HG03432 (cell line): ENCODE data around the gene SIGLEC5.
"Not testable (repeated sequence)": the region's sequence is repeated elsewhere in the genome, so short reads cannot be mapped to it uniquely, and the experiment has no call there.

Experiments
- ATAC-seq: cut with Tn5 transposase; IDR thresholded peaks from one replicate; pipeline ENCODE4 v1.9.1; 2021; ENCODE audit warnings: mild to moderate bottlenecking, moderate library complexity; ENCODE audit not compliant: unreplicated experiment

Gene SIGLEC5, protein sequence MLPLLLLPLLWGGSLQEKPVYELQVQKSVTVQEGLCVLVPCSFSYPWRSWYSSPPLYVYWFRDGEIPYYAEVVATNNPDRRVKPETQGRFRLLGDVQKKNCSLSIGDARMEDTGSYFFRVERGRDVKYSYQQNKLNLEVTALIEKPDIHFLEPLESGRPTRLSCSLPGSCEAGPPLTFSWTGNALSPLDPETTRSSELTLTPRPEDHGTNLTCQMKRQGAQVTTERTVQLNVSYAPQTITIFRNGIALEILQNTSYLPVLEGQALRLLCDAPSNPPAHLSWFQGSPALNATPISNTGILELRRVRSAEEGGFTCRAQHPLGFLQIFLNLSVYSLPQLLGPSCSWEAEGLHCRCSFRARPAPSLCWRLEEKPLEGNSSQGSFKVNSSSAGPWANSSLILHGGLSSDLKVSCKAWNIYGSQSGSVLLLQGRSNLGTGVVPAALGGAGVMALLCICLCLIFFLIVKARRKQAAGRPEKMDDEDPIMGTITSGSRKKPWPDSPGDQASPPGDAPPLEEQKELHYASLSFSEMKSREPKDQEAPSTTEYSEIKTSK

DNA sequence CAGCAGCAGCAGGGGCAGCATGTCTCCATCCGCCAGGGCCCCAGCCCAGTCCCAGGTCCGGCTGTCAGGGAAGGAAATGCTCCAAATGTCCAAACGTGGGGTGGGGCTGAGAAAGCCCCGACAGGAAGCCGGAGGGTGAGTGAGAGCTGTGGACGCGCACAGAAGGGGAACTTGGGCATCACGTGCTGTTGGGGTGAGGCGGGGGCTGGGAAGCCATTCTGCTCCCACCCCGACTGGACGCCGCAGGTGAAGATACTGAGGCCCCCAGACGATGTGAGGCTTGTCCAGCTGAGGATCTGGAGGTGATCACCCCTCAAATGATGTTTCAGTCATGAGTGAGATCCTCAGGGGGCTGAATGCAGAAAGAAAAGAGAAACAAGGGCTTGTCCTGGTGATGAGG lies at the start of gene SIGLEC5:
SIGLEC5 (minus strand) TSS at position 87 of the 400 bp plus-strand sequence; CDS start at position 21, 66 bp downstream.
- ATAC-seq = not testable (repeated sequence)

DNA sequence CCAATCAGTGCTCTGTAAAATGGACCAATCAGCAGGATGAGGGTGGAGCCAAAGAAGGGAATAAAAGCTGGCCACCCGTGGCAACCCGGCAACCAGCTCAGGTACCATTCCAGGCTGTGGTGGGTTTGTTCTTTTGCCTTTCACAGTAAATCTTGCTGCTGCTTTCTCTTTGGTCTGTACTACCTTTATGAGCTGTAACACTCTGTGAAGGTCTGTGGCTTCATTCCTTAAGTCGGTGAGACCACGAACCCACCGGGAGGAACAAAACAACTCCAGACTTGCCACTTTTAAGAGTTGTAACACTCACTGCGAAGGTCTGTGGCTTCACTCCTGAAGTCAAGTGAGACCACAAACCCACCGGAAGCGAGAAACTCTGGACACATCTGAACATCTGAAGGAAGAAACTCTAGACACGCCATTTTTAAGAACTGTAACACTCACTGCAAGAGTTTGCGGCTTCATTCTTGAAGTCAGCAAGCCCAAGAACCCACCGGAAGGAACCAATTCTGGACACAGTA lies 46.4 kb upstream of the SIGLEC5 start:
- ATAC-seq = no peak

DNA sequence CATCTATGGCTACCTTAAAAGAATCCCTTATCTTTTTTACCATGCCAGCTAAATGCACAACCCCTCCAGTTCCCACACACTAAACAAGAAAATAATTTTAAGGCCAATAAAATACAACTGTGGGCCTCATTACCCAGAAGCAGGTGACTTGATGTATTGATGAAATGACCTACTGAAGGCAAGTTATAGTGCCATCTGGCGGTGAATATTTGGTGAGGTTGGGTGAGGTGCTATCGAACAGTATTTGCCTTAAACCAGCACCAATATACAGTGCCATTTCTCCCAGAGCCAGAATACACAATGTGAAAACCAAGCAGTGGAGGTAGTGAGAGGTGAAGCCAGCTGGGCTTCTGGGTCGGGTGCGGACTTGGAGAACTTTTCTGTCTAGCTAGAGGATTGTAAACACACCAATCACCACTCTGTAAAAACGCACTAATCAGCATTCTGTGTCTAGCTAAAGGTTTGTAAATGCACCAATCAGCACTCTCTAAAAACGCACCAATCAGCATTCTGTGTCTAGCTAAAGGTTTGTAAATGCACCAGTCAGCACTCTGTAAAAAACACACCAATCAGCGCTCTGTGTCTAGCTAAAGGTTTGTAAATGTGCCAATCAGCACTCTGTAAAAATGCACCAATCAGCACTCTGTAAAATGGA lies 45.8 kb upstream of the SIGLEC5 start:
- ATAC-seq = not testable (repeated sequence)

DNA sequence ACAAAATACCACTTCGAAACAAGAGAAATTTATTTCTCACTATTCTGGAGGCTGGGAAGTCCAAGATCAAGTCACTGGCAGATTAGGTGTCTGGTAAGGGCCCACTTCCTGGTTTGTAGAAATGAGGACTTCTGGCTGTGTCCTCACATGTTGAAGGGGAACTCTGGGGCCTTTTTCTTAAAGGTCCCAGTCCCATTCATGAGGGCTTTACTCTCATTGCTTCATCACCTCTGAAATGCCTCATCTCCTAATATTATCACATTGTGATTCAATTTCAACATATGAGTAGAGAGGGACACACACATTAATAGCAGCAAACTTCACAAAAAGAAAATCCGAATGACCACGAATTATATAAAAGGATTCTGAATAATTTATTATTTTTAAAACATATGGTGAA lies 38.0 kb upstream of the SIGLEC5 start:
- no peak for ATAC-seq

DNA sequence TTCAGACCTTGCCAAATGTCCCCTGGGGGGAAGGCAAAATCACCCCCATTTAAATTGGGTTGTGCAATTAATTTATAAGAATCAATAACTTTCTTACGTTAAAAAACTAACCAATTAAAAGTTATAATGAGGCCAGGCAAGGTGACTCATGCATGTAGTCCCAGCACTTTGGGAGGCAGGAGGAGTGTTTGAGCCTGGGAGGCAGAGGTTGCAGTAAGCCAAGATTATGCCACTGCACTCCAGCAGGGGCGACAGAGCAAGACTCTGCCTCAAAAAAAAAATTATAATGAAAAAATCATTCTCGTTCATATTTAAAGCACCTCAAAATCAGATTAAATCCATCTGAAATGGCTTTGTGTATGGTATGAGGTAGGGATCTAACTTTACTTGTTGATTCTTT lies 34.8 kb upstream of the SIGLEC5 start:
- ATAC-seq = no peak

DNA sequence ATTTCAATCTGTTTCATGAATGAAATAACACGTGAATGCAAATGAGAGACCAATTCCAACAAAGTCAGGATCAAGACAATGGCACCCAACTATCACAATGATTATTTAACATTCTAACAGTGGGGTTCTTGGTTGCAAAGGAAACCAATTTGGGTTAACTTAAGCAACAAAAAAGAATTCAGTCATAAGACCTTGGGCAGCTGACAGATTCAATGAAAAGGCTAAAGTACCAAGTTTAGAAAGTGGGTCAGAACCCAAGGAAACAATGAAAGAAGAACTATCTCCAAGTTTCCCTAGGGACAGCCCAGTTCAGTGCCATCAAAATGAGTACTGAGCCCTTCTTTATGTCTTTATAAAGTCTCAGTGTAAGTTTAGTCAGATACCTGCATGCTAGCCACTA lies 33.9 kb upstream of the SIGLEC5 start:
- no peak for ATAC-seq

DNA sequence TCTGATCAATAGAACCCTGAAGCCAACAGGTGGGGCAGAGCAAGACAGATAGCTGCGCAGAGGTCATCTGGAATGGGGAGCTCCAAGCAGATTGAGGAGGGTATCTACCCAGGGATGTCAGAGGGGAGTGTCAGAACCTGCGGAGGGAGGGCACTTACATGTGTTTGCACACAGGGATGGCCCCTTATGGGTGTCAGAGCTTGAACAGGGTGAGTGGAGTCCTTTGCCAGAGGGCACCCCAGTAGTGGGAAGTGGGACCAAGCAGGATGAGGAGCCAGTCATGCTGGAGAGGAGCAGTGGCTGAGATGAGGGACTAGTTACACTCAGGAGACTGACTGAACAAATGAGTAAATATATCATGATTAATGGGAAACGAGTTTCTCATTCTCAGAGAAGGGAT lies 33.4 kb upstream of the SIGLEC5 start:
- ATAC-seq = no peak

DNA sequence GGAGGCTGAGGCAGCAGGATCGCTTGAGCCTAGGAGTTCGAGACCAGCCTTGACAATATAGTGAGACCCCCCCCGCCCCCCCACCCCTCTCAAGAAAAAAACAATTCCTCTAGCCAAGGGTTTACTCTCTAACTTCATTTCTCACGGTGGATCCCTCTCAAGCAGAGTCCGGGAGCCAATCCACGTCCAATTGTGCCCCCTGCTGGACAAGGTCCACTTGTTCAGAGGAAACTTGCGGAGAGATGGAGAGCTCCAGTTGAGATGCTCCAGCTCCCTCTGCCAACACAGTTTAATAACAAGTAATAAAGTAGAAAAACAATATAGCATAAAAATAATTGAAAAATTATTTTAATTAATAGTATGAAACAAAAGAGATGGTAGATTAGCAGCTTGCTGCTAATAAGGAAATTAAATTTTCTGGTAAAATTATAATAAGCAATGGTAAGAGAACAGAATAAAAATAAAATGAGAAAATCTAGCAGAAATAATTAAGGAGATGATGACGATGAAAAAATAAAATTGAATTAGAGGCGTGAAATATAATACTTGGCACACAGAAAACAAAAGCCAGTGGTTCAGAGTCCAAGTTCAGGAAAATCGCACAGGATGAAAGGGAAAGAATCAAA lies 30.9 kb upstream of the SIGLEC5 start:
- ATAC-seq = no peak

DNA sequence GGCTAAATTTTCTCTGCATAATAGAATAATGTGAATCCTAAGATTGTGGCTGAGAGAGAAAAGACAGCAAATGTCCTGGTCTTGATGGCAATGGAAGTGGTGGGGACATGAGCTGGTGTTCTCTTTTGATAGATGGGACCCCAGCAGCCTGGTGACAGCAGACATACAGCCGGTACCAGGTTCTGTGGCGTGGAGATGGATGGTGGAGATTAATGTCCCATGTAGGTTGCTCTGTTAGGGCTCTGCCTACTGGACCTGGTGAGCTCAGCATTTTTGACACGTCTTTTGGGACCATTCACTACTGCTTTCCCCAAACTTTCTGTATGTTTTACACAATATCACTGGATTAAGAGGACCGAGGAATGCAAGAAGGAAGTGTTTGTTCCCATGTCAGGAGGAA lies 24.6 kb upstream of the SIGLEC5 start:
- no peak for ATAC-seq

DNA sequence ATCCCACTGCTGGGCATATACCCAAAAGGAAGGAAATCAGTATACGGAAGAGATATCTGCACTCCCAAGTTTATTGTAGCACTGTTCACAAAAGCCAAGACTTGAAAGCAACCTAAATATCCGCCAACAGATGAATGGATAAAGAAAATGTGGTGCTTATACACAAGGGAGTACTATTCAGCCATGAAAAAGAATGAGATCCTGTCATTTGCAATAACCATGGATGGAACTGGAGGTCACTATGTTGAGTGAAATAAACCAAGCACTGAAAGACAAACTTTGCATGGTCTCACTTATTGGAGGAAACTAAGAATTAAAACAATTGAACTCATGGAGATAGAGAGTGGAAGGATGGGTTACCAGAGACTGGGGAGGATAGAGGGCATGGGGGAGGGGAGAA lies 23.0 kb upstream of the SIGLEC5 start:
- ATAC-seq = no peak

DNA sequence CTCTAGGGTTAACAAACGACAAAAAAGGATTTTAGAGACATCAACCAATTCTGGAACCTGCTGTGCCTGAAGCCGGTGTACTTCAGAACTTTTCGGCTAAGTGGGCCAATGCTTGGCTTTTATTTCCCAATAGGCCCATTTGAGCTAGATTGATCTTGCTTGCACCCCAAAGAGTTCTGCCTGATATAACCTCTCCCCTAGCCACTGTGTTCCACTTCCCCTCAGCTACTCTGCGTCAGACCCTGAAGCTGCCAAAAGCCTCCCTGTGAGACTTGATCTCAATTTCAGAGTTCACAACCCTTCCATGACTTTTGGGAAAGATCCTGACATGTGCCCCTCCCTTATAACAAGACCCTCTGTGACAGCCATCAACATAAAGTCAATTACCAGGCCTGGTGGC lies 22.1 kb upstream of the SIGLEC5 start:
- ATAC-seq = no peak

DNA sequence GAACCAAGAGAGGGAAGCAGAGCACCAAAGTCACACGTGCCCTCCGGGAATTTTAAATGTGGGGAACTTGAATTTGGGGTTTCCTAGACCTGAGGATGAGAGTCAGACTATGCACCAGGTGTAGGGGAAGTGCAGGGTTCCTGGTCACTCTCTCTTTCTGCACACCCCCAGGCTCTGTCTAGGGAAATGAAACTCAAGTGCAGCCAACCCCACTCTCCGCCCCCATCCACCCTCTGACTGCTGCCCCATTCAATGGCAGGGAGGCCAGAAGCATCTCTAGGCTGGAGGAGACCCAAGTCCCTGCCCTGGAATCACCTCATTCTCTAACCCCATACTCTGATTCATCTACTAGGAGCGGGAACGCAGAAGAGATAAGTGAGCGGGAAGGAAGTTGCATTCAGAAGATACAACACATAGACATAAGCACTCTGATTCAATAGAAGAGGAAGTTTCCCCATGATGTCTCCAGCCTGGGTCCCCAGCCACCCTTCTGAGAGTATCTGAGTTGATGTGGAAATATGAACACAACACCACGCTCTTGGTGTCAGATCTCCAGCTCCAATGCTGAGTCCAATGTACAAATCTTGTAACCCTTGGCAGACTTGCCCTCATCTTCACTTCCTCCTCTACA lies 21.1 kb upstream of the SIGLEC5 start:
- no peak for ATAC-seq

DNA sequence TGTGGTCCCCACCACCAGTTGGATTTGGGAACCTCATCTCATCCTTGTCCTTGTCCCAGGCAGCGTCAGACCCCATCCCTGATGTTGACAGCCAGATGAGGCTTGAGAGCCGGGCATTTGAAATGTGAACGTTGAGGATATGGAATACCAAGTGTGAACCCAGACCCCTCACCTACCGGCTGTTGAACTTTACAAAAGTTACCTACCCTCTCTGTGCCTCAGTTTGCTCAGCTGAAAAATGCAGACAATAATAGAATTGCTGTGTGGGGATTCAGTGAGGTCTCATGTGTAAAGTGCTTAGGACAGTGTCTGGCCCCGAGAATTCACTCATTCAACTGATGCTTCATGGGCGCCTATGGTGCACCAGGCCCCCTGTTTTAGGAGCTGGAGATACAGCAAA lies 17.1 kb upstream of the SIGLEC5 start:
- no peak for ATAC-seq

DNA sequence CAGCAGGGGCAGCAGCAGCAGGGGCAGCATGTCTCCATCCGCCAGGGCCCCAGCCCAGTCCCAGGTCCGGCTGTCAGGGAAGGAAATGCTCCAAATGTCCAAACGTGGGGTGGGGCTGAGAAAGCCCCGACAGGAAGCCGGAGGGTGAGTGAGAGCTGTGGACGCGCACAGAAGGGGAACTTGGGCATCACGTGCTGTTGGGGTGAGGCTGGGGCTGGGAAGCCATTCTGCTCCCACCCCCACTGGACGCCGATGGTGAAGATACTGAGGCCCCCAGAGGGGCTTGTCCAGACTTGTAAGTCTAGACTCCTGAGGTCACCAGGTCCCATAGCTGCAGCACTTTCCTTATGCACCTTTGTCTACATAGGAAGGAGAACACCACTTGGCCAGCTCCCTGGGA lies 16.5 kb upstream of the SIGLEC5 start, which contains the start of gene SIGLEC14:
SIGLEC14 (minus strand) TSS at position 96 of the 400 bp plus-strand sequence; CDS start at position 30, 66 bp downstream.
- ATAC-seq = not testable (repeated sequence)

DNA sequence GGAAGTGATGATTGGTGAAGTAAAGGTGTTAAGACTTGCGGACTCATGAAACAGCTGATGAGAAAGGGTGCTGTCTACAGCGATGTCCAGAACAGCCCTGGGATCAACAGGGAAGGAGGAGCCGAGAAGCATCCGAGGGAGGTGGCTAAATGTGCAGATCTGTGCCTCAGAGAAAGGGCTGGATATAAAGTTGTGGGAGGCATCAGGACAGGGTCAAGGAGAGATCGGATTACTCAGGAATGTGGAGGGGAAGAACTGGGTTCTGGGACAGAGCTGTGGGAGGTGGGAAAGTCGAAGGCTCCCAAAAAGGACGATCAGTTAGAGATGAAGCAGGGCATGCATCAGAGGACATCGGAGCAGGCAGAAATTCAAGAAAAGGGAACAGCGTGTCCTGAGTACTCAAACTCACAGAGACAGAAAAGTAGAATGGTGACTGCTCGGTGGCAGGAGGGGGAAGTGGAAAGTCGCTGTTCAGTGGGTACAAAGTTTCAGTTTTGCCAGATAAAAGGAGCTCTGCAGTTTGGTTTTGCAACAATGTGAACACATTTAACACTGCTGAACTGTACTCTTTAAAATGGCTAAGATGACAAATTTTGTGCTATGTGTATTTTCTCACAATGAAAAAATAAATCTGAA lies 14.6 kb upstream of the SIGLEC5 start:
- ATAC-seq = no peak

DNA sequence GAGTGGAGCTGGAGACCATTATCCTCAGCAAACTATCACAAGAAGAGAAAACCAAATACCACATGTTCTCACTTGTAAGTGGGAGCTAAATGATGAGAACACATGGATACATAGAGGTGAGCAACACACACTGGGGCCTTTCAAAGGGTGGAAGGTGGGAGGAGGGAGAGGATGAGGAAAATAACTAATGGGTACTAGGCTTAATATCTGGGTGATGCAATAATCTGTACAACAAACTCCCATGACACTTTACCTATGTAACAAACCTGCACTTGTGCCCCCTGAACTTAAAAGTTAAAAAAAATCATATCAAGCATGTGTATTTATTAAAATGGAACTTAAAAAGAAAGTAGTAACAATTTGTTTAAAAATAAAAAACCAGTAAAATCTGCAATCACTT lies 11.4 kb upstream of the SIGLEC5 start:
- ATAC-seq = no peak

DNA sequence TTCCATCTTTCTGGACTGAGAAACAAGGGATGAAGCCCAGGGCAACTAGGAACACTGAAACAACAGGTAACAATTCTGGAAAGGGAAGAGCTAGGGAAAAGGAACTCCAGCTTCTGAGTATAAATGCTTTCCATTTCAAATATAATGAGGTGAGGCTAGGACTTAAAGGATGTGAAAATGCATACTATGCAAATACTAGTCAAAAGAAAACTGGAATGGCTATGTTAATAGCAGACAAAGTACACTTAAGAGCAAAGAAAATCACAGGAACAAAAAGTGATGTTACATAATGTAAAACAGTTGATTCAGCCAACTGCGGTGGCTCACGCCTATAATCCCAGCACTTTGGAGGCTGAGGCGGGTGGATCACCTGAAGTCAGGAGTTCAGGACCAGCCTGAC lies 10.2 kb upstream of the SIGLEC5 start:
- ATAC-seq = no peak

DNA sequence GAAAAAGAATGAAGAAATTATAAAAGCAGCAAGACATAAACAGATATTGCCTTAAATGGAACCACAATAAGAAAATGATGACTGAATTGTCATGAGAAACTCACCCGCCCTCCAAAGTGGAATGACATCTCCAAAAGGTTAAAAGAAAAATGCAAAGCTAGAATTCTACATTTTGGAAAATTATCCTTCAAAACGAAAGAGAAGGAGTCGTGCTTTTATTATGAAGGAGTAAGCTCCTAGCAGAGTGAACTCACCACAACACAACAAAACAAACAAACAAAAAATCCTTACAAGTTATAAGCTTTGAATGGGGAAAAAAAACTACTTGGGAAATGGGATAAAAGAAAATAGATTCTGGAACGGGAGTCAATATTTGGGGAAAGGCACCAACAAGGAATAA lies 9.7 kb upstream of the SIGLEC5 start:
- no peak for ATAC-seq

DNA sequence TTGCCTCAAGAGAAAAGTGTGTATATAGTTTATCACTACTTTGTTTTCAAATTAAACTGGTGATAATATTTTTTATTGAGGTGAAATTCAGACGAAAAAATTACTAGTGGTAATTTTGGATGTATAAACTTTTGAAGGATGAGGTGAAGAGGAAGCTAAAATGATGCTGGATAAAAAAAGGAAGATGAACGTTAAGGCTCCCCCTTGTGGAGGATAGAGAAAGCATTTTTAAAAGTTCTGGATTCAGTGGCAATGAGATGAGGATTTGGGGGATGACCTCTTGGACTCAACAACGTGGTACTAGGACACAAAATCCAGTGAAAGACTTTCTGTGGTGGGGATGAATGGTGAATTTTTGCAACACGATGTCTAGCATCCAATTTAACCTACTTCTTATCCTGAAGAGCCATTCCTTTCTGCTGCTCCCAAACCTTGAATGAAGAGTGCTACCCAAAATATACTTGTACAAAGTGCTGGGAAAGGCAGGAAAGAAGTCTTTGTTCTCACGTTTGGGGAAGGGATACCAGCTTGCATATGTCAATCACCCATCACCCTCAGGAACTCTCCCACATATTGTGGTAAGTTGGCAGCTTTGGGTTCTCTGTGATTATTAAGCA lies 7.3 kb upstream of the SIGLEC5 start:
- no peak for ATAC-seq

DNA sequence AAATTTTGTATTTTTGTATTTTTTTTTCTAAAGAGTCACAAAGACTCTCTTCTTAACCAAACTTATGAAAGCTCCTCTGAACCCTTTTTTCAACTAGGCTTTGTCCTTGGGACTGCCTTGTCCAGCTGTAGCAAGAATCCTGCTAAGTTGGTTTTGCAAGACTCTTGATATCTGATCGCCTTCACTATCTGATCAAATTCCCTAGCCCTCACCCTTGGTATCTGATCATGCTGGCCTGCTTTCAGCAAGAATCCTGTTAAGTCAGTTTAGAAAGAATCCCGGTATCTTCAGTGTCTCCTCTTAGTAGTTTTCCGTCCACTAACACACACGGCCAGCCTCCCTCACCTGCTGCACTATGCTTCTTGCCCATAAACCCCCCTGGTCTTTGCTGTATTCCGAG lies 1.9 kb upstream of the SIGLEC5 start:
- no peak for ATAC-seq
